HG03103 (cell line): ENCODE measurements around the gene KRTAP12-4.
"Not testable (repeated sequence)": the region's sequence is repeated elsewhere in the genome, so short reads cannot be mapped to it uniquely, and the experiment has no call there.

Experiments
- ATAC-seq: cut with Tn5 transposase; IDR thresholded peaks from one replicate; pipeline ENCODE4 v1.9.1; 2021; ENCODE audit warnings: low read depth; ENCODE audit not compliant: unreplicated experiment

KRTAP12-4 gene

DNA sequence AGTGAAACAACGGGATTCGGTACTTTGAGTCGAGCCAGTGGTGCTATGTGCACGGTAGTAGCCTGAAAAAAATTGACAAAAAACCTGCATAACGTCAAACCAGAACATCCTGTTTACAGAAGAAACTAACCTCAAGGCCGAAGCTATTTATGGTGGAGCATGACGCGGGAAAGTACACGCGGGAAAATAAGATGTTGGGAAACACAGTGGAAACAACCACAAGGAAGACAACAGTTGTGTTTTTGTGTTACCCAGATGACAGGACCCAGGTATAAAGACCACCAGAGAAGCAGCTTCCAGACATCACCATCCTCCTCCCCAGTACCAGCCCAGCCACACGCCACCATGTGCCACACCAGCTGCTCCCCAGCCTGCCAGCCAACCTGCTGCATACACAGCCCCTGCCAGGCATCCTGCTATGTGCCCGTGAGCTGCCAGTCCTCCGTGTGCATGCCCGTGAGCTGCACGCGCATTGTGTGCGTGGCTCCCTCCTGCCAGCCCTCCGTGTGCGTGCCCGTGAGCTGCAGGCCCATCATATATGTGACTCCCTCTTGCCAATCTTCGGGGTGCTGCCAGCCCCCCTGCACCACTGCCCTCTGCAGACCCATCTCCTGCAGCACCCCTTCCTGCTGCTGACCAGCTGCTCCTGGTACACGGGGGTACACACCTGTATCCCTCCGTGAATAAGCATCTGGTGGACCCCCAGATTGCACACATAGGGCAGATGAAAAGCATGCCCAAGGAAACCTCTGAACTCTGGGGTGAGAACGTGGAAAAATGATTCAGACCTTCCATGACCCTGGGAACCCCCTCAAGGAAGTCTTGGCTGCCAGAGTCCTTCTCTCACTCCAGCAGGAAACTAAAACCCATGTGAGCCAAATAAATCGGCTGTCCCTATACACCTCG, 3.4 kb upstream of the KRTAP12-4 start, which contains the start of gene KRTAP12-3:
TSS of gene KRTAP12-3 (plus strand) at position 298 of the 906 bp plus-strand sequence. CDS start at position 346, 48 bp downstream.
- no peak for ATAC-seq

GRCh38 chr21:44656868-44657267, 2.4 kb upstream of the KRTAP12-4 start:
- no peak for ATAC-seq

DNA sequence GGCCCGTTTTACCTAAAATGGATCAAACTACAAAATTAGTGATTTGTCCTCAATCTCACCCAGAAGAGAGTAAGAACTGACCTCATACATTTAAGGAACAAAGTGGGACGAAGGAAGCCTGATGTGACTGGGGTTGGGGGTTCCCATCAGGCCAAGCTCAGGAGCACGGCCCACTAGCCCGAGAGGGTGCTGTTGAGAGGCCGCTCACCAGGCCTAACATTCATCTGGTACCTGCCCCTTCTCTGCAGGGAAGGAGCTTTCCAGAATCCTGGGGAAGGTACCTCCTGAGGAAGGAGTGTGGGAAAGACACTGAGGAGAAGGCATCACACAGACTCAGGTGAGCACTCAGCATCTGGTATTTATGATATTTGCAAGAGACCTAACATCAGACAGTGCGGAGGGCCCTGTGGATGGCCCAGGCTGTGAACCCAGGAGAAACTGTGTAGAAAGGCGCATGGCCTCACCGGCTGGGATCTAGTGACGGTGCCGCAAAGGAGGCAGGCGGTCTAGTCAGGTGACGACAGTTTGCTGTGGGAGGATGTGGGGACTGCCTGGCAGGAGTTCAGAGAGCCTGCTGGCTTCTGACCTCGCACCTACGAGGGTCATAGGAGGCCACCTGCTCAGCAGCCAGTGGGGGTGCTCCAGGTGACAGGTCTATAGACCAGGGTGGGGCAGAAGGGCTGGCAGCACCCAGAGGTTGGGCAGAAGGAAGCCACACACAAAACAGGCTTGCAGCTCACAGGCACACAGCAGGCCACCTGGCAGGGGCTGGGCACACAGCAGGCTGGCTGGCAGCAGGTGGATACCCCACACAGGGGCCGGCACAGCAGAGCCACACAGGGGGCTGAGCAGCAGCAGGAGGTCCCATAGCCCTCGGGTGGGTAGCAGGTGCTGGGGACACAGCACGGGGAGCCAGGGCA, 543 bp downstream of the KRTAP12-4 start:
- ATAC-seq, result no peak

GRCh38 chr21:44653123-44653522, 1.3 kb downstream of the KRTAP12-4 start:
- ATAC-seq, result no peak

DNA sequence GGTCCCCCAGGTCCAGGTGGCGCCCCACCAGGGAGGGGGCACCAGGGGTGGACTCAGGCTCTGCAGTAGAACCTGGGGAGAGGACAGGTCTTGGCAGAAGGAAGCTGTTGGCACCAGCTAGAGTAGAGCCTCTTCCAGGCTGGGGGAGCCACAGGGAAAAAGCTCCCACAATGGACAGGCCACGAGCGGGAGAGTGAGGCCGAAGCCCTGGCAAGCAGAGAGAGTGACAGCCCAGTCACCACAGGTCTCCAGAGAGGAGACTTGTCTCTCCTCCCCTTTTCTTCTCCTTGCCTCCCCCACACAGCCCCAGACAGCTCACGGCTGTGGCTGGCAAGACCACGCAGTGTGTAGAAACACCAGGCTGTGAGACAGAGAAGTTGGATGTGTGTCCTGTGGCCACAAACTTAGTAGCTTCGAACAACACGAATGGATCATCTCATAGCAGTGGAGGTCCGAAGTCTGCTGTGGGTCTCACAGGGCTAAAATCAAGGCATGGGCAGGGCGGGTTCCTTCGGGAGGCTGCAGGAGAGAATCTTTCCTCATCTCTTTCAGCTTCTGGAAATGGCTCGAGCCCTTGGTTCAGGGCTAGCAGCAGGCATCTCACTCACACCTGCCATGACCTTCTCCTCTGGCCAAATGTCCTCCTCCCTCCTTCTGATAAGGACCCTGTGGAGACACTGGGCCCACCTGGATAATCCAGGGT, 3.3 kb downstream of the KRTAP12-4 start:
- no peak for ATAC-seq

DNA sequence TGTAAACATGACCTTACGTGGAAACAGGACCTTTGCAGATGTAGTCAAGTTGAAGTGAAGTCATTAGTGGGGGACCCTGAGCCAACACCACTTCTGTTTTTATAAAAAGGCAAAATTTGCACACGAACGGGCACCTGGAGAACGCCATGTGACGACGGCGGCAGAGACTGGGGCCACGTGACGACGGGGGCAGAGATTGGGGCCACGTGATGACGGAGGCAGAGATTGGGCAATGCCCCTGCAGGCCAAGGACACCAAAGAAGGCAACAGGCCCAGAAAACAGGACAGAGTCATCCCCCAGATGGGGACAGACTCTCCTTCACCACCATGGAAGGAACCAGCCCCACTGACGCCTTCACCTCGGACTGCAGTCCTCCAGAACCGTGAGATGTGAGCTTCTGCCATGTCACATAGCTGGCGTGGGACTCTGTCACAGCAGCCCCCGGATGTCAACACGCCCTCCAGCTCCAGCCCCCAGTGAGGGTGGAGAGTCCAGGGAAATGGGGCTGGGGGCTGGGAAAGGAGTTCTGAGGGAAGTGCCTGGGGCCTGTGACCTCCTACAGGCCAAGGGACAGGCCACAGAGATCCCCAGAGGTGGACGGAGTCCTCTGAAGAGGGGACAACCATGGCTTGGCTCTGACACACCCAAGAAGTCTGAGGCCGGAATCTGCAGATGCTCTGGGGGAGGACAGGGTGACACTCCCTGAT, 4.0 kb downstream of the KRTAP12-4 start:
- ATAC-seq, result no peak

DNA sequence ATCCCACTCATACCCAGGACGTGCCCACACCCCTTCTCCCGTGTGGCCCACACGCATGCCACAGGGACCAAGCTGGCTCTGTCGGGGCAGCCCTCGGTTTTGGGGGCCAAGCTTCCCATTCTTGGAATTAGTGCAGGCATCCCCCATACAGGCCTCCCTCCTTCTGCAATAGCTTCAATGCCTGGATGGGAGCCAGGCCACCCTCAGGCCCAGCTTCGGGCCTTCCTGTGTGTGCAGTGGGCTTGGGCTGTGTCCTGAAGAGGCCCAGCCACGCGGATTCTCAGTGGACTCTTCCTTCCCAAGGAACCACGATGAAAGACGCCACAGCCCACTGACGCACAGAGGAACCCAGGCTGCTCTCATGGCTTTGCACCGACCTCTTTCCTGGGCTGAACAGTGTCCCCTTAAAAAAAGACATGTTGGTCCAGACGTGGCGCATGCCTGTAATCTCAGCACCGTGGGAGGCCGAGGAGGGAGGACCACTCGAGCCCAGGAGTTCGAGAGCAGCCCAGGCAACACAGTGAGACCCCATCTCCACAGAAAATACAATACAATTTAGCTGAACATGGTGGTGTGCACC, 4.8 kb downstream of the KRTAP12-4 start:
- ATAC-seq, result no peak

DNA sequence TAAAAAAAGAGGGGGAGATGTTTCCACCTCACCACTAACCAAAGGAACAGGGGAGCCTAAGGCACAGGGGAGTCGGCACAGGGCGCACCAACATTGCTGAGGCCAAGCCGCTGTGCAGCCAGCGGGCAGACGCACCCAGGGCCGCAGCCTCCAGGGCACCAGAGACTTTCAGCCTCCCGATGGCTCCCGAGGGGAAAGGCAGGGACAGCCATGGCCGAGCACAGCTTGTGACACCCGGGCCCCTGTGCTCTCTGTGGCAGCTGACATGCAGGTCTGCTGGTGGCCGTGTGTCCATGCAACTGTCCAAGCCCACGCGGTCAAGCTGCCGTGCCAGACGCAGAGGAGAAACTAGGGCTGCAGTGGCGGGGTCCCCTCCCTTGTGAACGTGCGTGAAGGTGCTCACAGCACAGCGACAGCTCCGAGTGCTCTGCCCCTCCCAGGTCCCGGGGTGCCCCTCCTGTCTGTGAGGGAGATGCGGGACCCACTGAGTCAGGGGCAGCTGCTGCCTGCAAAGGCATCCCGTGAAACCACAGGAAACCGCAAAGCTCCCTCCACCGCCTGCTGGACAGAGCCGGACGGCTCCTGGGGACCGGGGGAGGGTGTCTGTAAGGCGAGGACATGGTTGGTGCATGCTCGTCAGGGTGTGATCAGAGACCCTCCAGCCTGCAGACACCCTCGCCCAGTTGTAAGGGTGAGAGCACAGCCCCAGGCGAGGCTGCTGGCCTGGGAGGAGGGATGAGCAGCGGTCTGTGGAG, 5.7 kb downstream of the KRTAP12-4 start:
- ATAC-seq, result no peak

- no peak for ATAC-seq
These were observed 7.3 kb downstream of the KRTAP12-4 start for GRCh38 chr21:44647222-44647552.

DNA sequence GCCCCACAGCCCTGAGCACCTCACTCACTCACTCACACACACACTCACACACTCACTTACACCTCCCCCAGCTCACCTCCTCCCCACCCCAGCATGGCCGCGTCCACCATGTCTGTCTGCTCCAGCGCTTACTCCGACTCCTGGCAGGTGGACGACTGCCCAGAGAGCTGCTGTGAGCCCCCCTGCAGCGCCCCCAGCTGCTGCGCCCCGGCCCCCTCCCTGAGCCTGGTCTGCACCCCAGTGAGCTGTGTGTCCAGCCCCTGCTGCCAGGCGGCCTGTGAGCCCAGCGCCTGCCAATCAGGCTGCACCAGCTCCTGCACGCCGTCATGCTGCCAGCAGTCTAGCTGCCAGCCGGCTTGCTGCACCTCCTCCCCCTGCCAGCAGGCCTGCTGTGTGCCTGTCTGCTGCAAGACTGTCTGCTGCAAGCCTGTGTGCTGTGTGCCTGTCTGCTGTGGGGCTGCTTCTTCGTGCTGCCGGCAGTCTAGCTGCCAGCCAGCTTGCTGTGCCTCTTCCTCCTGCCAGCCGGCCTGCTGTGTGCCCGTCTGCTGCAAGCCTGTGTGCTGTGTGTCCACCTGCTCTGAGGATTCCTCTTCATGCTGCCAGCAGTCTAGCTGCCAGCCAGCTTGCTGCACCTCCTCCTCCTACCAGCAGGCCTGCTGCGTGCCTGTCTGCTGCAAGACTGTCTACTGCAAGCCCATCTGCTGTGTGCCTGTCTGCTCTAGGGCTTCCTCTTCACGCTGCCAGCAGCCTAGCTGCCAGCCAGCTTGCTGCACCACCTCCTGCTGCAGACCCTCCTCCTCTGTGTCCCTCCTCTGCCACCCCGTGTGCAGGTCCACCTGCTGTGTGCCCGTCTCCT, 7.9 kb downstream of the KRTAP12-4 start, which contains the start of gene KRTAP10-11:
TSS of gene KRTAP10-11 (plus strand) at position 49 of the 856 bp plus-strand sequence. CDS start at position 94, 45 bp downstream.
- not testable (repeated sequence) for ATAC-seq

GRCh38 chr21:44644878-44645277, 9.6 kb downstream of the KRTAP12-4 start:
- ATAC-seq, result no peak

- no peak for ATAC-seq
These were observed 10.6 kb downstream of the KRTAP12-4 start for GRCh38 chr21:44643741-44644310.

DNA sequence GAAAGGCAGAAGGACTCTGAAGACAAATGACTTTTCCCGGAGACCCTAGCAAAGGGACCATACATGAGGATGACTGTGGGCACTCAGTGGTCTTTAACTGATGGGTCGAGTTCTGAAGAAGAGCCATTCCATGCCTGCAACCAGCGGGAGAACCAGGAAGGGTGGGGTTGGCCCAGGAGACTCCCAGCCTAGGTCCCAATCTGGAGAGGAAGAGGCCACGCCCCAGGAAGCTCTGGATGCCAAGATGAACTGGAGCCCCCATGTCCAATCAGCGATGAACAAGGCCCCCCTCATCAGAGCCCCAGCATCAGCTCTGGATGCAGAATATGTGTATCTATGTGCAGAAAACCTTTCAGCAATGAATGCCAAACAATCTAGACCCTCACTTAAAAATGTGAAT, 13.7 kb downstream of the KRTAP12-4 start:
- ATAC-seq, result no peak

GRCh38 chr21:44639331-44639655, 15.2 kb downstream of the KRTAP12-4 start:
- ATAC-seq, result no peak

- ATAC-seq, result not testable (repeated sequence)
These were observed 15.7 kb downstream of the KRTAP12-4 start for GRCh38 chr21:44638506-44639330.

- ATAC-seq, result not testable (repeated sequence)
These were observed 16.6 kb downstream of the KRTAP12-4 start for GRCh38 chr21:44637851-44638348.
